Body of pancreas (tissue), 4 donors: Measurements from ENCODE around the gene IFNA2. TPM values are rescaled to one million over a fixed set of nuclear protein-coding genes. Genes with fewer than 3 reads are reported as not detected.

Experiments
- ATAC-seq: fragments of 150-250 bp; one replicate; pipeline ENCODE4 v1.9.1; 2016
- DNase-seq, 4 donors: peaks; one replicate each; pipeline ENCODE4 v3.0.0-alpha.2; 2019
- H3K27ac ChIP-seq, 4 donors: fragments of 200-600 bp; sonication (generic); 1 replicate in 3 of 4; 2 replicates in 1 of 4; pipeline versions ENCODE4 v1.5.1 to v1.6.1; 2016 to 2019; ENCODE audit warnings: mild to moderate bottlenecking in 1 of 4, mixed read lengths in 1 of 4, moderate library complexity in 1 of 4
- H3K27me3 ChIP-seq, 2 donors: fragments of 200-600 bp; sonication (generic); one replicate each; pipeline ENCODE4 v1.6.0; 2016; ENCODE audit warnings: mild to moderate bottlenecking in 1 of 2
- H3K36me3 ChIP-seq, 2 donors: fragments of 200-600 bp; sonication (generic); replicated peaks in 1 of 2; 2 replicates each; pipeline ENCODE4 v1.5.1; 2016; ENCODE audit warnings: low read depth in 2 of 2; ENCODE audit not compliant: insufficient read depth in 1 of 2
- H3K4me1 ChIP-seq: fragments of 200-600 bp; sonication (generic); one replicate; pipeline ENCODE4 v1.6.0; 2016
- H3K4me3 ChIP-seq, 2 donors: fragments of 200-600 bp; sonication (generic); 1 replicate in 1 of 2; 2 replicates in 1 of 2; pipeline ENCODE4 v1.5.1; 2016 to 2019
- H3K9me3 ChIP-seq, 3 donors: fragments of 200-600 bp; sonication (generic); 1 replicate in 2 of 3; 2 replicates in 1 of 3; pipeline ENCODE4 v1.5.1; 2016
- POLR2A ChIP-seq, 3 donors: fragments of 450-650 bp; IDR thresholded peaks; one replicate each; pipeline ENCODE4 v1.6.1; 2016; ENCODE audit warnings: antibody characterized with exemption in 3 of 3, mild to moderate bottlenecking in 2 of 3
- WGBS, 2 donors: methylation state at CpG; one replicate each; pipeline ENCODE4 v1.1.5; 2017; 5-methylcytosine and 5-hydroxymethylcytosine counted together
- intact Hi-C: fragments of 100-400 bp; cut with DNase I; formaldehyde crosslinking; loops from one replicate; pipeline ENCODE4 v1.15.1; 2023
- total RNA-seq, 2 donors: library from RNA; depleted of rRNA; stranded (reverse); fragments of >200 nt; gene quantifications; one replicate each; pipeline ENCODE4 v1.1.0, GENCODE V29; 2016
- TF ChIP-seq, protein P1 (sequence below), 7 experiments: fragments of 450-650 bp in 4 of 7; fragments of 200-600 bp in 3 of 7; sonication (generic) in 3 of 7; IDR thresholded peaks; one replicate each; pipeline ENCODE4 v1.5.1; 2016 to 2019; ENCODE audit warnings: antibody characterized with exemption in 7 of 7

Gene IFNA2
- total RNA-seq, 2 donors from 2014 or later: not detected

DNA sequence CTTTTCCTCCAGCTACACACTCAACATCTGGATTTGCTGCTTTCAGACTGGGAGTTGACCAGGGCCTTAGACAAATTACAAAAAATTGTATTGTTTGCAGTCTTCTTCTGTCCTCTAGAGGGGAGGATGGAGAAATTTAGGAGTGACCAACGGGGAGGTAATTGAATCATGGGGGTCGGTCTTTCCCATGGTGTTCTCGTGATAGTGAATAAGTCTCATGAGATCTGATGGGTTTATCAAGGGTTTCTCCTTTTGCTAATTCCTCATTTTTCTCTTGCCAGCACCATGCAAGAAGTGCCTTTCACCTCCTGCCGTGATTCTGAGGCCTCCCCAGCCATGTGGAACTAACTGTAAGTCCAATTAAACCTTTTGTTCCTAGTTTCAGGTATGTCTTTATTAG lies 28.0 kb upstream of the IFNA2 start:
- intact Hi-C loops: no loop called here
- H3K27me3 ChIP-seq: no peaks in the 10 kb centered on the region
- no peaks in the 10 kb centered on the region for H3K4me1 ChIP-seq
- no peak for TF ChIP-seq POLR2A (IDR thresholded peaks at IDR 0.05)
- TF ChIP-seq, protein P1, sequence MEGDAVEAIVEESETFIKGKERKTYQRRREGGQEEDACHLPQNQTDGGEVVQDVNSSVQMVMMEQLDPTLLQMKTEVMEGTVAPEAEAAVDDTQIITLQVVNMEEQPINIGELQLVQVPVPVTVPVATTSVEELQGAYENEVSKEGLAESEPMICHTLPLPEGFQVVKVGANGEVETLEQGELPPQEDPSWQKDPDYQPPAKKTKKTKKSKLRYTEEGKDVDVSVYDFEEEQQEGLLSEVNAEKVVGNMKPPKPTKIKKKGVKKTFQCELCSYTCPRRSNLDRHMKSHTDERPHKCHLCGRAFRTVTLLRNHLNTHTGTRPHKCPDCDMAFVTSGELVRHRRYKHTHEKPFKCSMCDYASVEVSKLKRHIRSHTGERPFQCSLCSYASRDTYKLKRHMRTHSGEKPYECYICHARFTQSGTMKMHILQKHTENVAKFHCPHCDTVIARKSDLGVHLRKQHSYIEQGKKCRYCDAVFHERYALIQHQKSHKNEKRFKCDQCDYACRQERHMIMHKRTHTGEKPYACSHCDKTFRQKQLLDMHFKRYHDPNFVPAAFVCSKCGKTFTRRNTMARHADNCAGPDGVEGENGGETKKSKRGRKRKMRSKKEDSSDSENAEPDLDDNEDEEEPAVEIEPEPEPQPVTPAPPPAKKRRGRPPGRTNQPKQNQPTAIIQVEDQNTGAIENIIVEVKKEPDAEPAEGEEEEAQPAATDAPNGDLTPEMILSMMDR (IDR thresholded peaks at IDR 0.05): no peak
- no peak overlapping the region for H3K27ac ChIP-seq
- no peaks in the 10 kb centered on the region for H3K36me3 ChIP-seq
- no peaks in the 10 kb centered on the region for H3K9me3 ChIP-seq
- 69 to 71% methylated on average over 4 of the region's 4 CpGs for WGBS, 2 donors
- H3K4me3 ChIP-seq: no peak overlapping the region
- DNase-seq (no peak), ATAC-seq (no peak)

DNA sequence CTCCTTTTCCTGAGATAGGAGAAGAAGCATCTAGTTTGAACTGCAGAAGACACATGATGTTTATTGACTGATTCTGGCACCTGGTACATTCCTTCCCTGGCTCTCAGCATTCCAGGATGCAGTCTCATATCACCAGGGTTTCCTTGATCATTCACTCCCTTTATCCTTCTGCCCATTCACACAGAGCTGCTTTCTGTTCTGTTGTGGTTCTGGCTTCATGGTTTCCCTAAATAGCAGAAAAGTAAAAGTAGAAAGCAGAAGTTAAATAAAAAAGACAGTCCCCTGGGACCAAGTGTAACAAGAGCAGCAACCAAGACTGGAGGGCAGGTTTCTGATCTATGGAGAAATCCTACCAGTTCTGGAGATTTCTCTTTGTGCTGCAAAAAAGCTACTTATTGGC lies 26.9 kb upstream of the IFNA2 start:
- Histone ChIP-seq H3K36me3 (no peaks in the 10 kb centered on the region), H3K4me1 (no peaks in the 10 kb centered on the region), H3K4me3 (no peak overlapping the region), H3K27me3 (no peaks in the 10 kb centered on the region), H3K27ac (no peak overlapping the region), H3K9me3 (no peaks in the 10 kb centered on the region)
- ATAC-seq (no peak), DNase-seq (no peak)
- intact Hi-C loops: no loop called here
- TF ChIP-seq, protein P1 (IDR thresholded peaks at IDR 0.05): no peak
- no peak for TF ChIP-seq POLR2A (IDR thresholded peaks at IDR 0.05)

DNA sequence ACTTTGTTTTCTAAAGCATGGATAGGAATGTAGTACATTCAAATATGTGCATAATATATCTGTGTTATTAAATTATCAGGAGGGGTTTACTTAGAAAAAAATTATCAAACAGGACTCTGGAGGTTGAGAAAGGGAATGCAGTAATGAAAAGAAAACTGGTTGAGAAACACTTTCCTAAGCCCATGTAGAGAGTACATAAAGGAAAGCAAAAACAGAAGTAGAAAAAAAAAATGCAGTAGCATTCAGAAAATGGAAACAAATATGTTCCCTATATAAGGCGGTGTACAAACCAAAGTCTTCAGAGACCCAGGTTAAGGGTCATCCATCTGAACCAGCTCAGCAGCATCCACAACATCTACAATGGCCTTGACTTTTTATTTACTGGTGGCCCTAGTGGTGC lies 23.6 kb upstream of the IFNA2 start, which contains the start of gene IFNA8:
Gene IFNA8, plus strand, starts transcription at position 301 of the 400 bp plus-strand sequence. Its CDS starts 60 bp downstream, at position 361.
- no peaks in the 10 kb centered on the region for H3K9me3 ChIP-seq
- intact Hi-C loops: loop anchor here (10.0 kb wide), 1 partner anchor 84 kb away; no protein-coding TSS in a partner anchor

DNA sequence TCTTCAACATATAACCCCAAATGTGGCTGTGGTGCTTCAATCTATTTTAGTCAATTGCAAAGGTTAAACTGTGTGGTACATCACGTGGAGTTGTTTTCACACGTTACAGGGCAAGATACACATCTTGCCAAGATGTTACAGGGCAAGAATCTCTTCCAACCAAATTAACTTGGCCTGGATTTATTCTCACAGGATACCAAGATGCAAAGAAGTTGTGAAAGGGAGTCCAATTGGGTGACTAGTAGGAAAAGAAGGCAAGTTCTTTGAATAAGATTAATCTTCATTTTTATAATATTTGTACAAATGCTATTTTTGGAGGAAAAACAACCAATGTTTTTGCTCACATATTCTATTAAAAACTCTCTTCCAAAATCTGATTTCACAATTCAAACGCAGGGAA lies 18.9 kb upstream of the IFNA2 start:
- Histone ChIP-seq H3K36me3 (no peaks in the 10 kb centered on the region), H3K4me1 (peaks cover 11% of the 10 kb centered on the region), H3K27ac (no peak overlapping the region), H3K9me3 (no peaks in the 10 kb centered on the region), H3K27me3 (no peaks in the 10 kb centered on the region), H3K4me3 (no peak overlapping the region)
- intact Hi-C loops: loop anchor here (10.0 kb wide), 1 partner anchor 79 kb away; no protein-coding TSS in a partner anchor
- WGBS, 2 donors: 53 to 68% methylated on average over 3 of the region's 3 CpGs
- DNase-seq: no peak
- TF ChIP-seq POLR2A (IDR thresholded peaks at IDR 0.05): no peak
- TF ChIP-seq, protein P1 (IDR thresholded peaks at IDR 0.05): no peak
- ATAC-seq: no peak

More for the DNA sequence above, 23.6 kb upstream of the IFNA2 start, which contains the start of gene IFNA8:
- WGBS, 2 donors: 80 to 94% methylated on average over 1 of the region's 1 CpG
- ATAC-seq (no peak), DNase-seq (no peak)
- no peaks in the 10 kb centered on the region for H3K27me3 ChIP-seq
- H3K27ac ChIP-seq: no peak within 1 kb of the TSS
- no peak within 1 kb of the TSS for H3K4me3 ChIP-seq
- TF ChIP-seq, protein P1 (IDR thresholded peaks at IDR 0.05): no peak
- no peak for TF ChIP-seq POLR2A (IDR thresholded peaks at IDR 0.05)
- no peaks in the 10 kb centered on the region for H3K36me3 ChIP-seq
- H3K4me1 ChIP-seq: no peaks in the 10 kb centered on the region
